Stimulated activated CD4-positive, alpha-beta T cell treated with anti-CD3 and anti-CD28 coated beads, TNF-alpha, amount 100 ng/mL, for 1 hour (primary cell): ENCODE results near the gene CDH4.

ENCODE experiments used
- DNase-seq, 3 donors: peaks; one replicate each; pipeline ENCODE4 v3.0.0-alpha.2; 2020; ENCODE audit warnings: low read depth in 3 of 3, low spot score in 1 of 3

The CDH4 gene

GRCh38 chr20:61929561-61929960 is 677.5 kb downstream of the CDH4 start:
- DNase-seq = no peak

GRCh38 chr20:61929971-61930666 is 678.1 kb downstream of the CDH4 start:
- no peak for DNase-seq

- DNase-seq = no peak
These were observed 678.9 kb downstream of the CDH4 start for GRCh38 chr20:61930776-61931475.

DNA sequence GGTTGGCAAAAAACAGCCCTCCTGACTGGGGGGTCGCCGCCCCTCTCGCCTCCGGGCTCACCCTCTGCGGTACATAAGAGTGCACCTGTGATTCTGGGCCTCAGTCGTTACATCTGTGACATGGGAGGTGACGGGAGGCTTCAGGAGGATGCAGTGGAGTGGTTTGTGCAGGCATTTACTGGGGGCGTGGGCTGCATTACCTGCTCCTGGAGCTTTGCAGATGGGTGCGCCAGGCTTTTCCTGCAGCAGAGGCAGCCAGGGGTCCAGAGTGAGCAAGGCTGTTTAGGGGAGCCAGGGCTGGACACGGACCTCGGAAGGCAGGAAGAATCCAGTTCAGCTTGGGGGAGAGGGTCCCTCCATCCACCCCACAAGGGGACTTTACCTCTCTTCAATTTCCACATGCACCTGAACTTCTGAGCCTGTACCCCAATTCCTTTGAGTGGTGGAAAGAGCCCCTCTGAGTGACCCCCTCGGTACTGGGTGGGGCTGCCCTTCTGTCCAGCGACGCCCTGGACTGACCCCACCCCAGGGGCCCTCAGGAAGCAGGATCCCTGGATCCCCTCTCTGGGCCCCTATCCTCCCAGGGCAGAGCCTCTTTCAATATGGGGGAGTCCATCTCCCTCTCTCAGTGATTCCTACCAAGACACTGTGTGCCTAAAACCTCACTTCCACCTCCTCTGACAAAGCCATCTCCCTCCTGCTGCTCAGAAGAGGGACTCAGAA is 679.6 kb downstream of the CDH4 start:
- no peak for DNase-seq

GRCh38 chr20:61932199-61932592 is 680.1 kb downstream of the CDH4 start:
- no peak for DNase-seq

DNA sequence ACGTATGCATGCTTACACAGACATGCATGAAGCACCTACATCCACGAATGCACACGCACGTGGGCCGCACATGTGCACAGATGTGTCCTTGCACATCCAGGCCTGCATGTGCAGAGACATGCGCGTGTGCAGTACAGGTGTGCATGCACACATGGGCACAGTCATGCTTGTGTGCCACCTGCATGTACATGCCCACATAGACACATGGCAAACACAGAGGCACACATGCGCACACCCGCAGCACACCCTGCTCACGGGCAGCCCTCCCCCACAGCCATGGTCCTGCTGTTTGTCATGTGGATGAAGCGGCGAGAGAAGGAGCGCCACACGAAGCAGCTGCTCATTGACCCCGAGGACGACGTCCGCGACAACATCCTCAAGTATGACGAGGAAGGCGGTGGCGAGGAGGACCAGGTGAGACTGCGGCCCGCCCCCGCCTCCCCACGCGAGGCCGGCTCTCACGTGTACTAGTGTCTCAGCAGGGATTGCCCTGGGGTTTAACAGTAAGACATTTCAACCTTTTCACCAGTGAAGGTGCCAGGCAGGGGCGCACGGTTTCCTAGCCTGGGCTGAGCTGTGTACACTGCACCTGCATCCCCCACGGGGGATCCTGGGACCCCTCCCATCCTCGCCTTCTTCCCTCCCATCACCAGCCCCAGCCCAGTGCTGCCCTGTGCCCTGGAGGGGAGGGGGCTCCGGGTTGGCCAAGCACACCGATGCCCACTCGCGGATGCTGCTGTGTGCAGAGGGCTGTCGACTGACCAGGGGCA is 680.8 kb downstream of the CDH4 start:
- DNase-seq = no peak

DNA sequence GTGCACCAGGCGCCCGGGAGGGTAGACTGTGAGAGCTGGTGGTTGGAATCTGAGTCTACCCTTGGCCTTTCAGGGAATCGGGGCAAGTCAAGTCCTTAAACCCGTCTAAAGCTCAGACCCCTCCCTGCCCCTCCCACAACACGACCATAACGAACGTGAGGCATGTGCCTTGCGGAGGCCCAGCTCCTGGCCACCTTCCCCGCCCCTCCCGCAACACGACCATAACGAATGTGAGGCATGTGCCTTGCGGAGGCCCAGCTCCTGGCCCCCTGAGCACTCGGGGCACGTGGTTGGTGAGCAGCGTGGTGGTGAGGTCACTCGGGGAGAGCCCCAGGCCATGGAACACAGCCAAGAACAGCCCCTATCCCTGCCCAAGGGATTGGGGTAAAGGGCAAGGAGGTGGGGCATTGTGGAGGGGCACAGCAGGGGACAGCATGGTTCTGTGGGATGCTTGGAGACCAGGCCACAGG is 681.5 kb downstream of the CDH4 start:
- DNase-seq = no peak

DNA sequence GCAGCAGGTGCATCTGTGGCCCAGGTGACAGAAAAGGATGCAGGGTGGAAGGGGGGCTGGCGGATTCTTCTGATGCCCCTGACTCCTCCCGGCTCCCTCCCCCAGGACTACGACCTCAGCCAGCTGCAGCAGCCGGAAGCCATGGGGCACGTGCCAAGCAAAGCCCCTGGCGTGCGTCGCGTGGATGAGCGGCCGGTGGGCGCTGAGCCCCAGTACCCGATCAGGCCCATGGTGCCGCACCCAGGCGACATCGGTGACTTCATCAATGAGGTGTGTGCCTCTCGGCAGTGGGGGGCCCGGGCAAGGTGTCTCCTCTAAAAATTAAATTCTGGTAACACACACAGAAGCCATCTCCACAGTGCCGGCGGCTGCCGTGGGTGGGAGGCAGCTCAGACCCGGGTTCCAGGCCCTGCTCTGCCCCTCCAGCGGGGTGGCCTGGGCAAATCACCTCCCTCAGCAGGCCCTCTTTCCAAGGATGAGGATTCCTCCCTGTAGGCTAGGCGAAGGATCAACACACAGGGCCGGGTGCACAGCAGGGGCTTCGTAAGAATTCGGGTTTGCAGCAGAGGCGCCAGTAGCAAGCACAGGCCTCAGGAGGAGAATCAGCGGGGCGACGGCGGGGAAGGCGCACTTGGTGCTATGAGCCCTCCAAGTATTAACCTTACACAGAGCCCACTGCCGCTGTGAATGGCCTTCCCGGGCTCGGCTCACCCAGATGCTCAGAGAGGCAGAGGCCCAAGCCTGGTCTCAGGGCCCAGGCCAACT is 682.1 kb downstream of the CDH4 start:
- DNase-seq = no peak

DNA sequence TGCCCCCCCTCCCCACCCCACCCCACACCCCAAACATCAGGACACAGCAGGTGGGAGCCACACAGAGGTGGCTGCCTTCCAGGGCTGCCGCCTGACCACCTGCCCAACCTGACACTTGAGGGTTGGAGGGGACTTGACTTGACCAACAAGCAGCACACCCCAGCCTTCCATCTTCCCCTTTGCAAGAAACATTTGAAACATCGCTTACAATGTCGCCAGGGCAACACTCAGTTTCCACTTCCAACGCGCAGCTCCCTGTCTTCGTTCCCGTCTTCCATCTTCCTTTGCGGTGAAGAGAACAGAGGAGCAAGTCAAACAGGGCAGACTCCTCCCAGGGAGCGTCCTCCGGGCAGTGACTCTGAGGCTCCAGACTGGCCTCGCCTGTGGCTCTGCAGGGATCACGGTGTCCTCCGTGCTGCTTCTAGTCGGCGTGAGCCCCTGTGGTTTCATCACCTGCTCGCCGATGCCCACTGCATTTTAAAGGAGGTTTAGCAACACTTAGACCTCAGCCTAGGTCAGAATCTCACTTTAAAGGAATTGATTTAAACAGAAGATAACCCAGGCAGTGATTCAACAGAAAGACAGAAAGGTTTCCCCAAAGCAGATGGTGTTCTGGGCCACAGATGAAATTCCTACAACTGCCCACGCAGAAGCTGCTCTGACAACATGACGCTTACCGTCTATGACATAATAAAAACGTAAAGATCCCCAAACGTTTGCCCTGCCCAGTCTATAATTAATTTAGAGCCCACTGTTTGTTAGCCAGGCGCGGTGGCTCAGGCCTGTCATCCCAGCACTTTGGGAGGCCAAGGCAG is 682.9 kb downstream of the CDH4 start:
- DNase-seq = no peak

DNA sequence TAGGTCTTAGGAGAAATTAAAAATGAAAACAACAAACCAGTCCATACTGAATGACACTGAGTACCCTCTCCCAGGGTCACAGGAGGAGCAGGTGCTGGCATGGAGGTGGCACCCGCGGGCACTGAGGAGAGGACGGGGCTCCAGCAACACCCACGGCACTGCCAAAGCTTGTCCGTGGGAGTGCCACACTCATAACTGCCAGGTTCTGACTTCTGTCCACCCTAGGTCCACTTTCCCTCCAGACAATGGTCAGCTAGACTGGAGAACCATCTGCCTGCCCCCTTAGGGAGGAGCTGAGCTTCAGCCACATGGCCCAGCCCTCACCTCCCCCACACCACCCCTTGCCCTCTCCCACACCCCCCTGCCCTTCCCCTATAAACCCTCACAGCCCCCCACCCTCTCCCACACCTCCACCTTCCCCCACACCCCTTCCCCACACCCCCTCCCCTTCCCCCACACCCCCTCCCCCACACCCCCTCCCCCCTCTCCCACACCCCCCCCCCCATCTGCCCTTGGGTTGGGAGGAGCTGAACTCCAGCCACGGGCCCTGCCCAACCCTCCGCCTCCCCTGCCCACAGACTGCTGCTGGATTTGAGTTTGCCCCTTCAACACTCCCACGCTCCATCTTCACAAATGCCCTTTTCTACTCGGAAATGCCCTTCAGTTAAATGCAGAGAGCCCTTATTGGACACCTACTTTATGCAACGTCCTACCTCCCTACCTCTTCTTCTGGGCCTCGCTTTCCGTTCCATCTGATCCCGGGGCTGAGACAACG is 684.1 kb downstream of the CDH4 start:
- no peak for DNase-seq

DNA sequence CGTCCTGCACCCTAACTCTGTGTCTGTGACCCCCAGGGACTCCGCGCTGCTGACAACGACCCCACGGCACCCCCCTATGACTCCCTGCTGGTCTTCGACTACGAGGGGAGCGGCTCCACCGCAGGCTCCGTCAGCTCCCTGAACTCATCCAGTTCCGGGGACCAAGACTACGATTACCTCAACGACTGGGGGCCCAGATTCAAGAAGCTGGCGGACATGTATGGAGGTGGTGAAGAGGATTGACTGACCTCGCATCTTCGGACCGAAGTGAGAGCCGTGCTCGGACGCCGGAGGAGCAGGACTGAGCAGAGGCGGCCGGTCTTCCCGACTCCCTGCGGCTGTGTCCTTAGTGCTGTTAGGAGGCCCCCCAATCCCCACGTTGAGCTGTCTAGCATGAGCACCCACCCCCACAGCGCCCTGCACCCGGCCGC is 684.7 kb downstream of the CDH4 start:
- DNase-seq = no peak

- DNase-seq = no peak
These were observed 685.3 kb downstream of the CDH4 start for GRCh38 chr20:61937146-61937962.

GRCh38 chr20:61937963-61938838 is 686.1 kb downstream of the CDH4 start:
- DNase-seq = no peak

DNA sequence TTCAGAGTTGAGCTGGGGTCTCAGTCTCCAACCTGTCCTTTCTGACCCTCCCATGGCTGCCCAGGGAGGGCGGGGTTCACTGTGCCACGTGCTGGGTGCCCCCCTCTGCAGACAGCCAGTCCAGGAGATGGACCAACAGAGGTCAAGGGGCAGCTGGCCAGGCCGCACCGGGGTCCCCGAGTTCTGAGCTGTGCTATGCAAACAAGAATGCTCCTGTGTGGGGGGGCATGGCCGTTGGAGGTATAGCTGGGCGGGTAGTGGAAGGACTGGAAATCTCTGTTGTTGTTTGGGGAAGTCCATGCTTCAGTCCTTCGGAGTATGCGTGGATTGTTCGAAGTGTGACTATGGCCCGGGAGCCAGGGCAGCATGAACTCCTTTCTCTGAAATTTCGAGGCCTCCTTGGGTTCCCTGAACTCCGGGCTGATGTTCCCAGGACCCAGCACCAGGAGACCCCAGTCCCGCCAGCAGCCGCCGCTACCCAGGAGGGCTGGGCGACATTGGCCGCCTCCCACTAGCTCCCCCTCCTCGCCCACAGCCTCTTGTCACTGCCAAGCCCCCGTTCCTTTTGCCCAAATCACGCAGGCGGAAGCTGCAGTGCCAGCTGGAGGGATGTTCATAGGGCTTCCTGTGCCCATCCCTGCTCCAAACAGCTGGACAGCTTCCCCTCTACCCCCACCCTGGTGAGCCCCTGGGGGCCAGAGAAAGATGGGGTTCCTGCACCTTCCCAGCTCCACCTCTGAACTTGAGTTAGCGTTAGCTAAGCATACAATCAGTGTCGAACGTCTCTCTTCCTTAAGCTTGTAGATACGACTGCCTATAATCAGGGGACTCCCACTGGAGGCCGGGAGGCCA is 687.0 kb downstream of the CDH4 start:
- DNase-seq = no peak

DNA sequence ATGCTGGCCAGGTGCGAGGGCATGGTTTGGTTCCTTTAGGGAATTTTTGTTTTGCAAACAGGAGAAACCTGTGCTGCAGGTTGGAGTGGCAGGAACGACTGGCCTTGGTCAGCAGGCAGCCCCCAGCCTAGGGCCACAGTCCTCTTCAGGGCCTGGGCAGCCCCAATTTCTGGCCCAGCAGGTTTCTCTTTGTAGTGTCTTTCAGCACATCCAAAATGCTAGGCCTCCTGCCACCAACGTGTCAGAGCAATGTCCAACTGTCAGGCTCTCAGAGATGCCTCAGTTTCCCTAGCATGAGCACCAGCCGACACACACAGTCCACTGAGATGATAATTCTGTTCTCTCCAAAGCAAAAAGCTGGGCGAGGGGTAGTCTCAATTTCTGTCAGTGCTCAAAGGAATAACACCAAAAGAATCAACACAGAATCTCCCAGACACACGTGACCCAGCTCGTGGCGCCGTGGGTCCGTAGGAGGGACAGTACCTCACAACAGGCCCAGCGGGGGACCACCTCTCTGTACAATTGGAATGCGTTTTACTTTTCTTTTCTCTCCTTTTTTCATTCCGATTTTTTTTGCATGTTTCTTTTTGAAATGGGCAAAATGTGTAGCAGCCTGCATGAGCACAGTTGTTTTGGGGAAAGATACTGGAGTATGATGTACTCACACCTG is 687.8 kb downstream of the CDH4 start:
- DNase-seq = no peak

GRCh38 chr20:61940491-61940890 is 688.4 kb downstream of the CDH4 start:
- DNase-seq = no peak
